Measurements from ENCODE around the gene STAG3.

STAG3 gene

DNA sequence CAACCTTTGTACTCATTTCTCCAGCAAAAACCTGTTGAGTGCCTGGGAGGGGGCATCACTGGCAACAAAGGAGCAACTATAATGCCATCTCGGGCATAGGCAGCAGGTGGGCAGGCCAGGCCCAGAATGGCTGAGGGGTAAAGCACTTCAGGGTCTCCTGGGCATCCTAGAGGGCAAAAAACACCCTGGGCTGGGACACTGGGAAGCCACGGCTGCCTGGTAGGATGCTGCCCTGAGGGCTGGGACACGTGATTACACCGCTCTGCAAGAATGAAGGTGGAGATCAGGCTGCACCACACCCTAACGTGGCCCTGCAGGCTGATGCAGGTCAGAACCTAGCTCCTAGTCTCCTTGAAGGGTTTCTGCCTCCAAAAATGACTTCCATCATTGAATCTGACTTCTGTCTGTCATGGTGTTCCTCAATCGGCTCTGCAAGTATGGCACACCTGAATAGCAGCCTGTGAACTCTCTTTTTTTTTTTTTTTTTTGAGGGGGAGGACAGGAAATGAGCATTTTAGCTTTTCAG, 14.6 kb upstream of the STAG3 start:
- in situ Hi-C loops (cut with HindIII; ENCODE audit: low sequenced_read_pairs), result no loop called here
- DNase-seq (ENCODE audit: low read depth), result no peak
- H3K4me3 ChIP-seq (ENCODE audit: low read depth, low read length), result no peak overlapping the region
- no peak for TF ChIP-seq CTCF (IDR thresholded peaks at IDR 0.05; ENCODE audit: low read depth, low read length, missing control alignments)

GRCh38 chr7:100163871-100164270, 13.8 kb upstream of the STAG3 start:
- TF ChIP-seq CTCF (IDR thresholded peaks at IDR 0.05; ENCODE audit: low read depth, low read length, missing control alignments), result no peak
- in situ Hi-C loops (cut with HindIII; ENCODE audit: low sequenced_read_pairs), result no loop called here
- DNase-seq (ENCODE audit: low read depth), result no peak
- H3K4me3 ChIP-seq (ENCODE audit: low read depth, low read length), result no peak overlapping the region

DNA sequence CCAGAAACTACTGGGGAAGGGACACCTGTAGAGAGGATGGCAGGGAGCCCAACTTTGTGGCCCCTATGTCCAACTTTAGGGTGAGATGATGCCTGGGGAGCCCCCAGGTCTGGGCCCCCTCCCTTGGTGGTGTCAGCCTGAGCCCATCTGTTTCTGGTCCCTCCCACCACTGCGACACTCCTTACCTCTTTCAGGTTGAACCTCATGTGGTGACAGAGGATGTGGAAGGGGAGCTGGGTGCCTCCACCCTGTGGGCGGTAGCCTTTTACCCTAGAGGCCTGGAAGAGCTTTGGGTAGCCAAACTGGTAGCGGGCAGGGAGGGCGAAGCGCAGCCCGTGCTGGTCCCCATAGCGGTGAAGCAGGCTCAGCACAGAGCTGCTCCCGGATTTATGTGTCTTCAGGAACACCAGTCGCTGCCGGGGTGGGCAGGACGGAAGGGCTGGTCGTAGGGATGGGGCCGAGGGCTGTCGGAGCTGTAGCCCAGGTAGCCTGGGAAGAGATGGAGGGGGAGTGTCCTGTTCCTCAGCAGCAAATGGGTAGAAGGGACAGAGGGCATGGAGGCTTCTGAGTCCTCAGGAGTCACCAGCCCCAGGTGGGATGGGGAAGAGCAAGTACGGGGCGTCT, 11.3 kb upstream of the STAG3 start:
- no peak overlapping the region for H3K4me3 ChIP-seq (ENCODE audit: low read depth, low read length)
- in situ Hi-C loops (cut with HindIII; ENCODE audit: low sequenced_read_pairs), result no loop called here
- TF ChIP-seq CTCF (IDR thresholded peaks at IDR 0.05; ENCODE audit: low read depth, low read length, missing control alignments), result no peak
- no peak for DNase-seq (ENCODE audit: low read depth)

- no peak for DNase-seq (ENCODE audit: low read depth)
- in situ Hi-C loops (cut with HindIII; ENCODE audit: low sequenced_read_pairs), result no loop called here
- TF ChIP-seq CTCF (IDR thresholded peaks at IDR 0.05; ENCODE audit: low read depth, low read length, missing control alignments), result no peak
- H3K4me3 ChIP-seq (ENCODE audit: low read depth, low read length), result peak overlapping the region; percentile 34
Measured at GRCh38 chr7:100166970-100167911, 10.5 kb upstream of the STAG3 start.

DNA sequence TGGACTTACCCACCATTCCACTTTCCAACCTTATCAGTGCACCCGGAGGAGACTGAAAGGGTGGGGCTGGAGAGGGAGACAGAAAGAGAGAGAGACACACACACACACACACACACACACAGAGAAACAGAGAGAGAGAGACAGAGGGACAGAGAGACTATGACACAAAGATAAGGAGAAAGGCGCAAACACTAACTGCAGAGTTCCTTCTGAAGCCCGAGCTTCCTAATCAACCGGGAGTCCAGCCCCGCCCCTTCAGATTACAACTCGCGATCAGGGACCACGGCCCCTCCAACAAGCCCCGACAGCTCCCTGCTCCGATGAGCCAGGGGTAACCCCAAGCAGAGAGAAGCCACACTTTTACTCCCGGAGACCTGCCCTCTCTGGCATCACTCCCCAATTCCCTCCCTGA, 9.8 kb upstream of the STAG3 start:
- TF ChIP-seq CTCF (IDR thresholded peaks at IDR 0.05; ENCODE audit: low read depth, low read length, missing control alignments), result no peak
- in situ Hi-C loops (cut with HindIII; ENCODE audit: low sequenced_read_pairs), result no loop called here
- DNase-seq (ENCODE audit: low read depth), result no peak
- peak overlapping the region; percentile 34 for H3K4me3 ChIP-seq (ENCODE audit: low read depth, low read length)

- TF ChIP-seq CTCF (IDR thresholded peaks at IDR 0.05; ENCODE audit: low read depth, low read length, missing control alignments), result no peak
- H3K4me3 ChIP-seq (ENCODE audit: low read depth, low read length), result no peak overlapping the region
- no peak for DNase-seq (ENCODE audit: low read depth)
- in situ Hi-C loops (cut with HindIII; ENCODE audit: low sequenced_read_pairs), result no loop called here
Measured at GRCh38 chr7:100169147-100169850, 8.4 kb upstream of the STAG3 start.
